ENCODE data around the gene DSC2. TPM values are rescaled to one million over a fixed set of nuclear protein-coding genes. Genes with fewer than 3 reads are reported as not detected.

The DSC2 gene
- total RNA-seq, 2 donors from 2014 or later: 58.4 to 72.4 TPM

- no peak overlapping the region for H3K27ac Mint-ChIP-seq
- Histone ChIP-seq H3K27me3 (ENCODE audit: control insufficient read depth, insufficient read depth, low read length, poor library complexity, severe bottlenecking) (no peaks in the 10 kb centered on the region), H3K27ac (ENCODE audit: low read depth, low read length) (no peak overlapping the region), H3K9ac (ENCODE audit: extremely low read depth, low read length, poor library complexity, severe bottlenecking) (no peak overlapping the region), H3K9me3 (ENCODE audit: control insufficient read depth, low read length) (no peaks in the 10 kb centered on the region), H3K4me1 (ENCODE audit: control insufficient read depth, insufficient read depth, low read length) (no peaks in the 10 kb centered on the region), H3K4me3 (ENCODE audit: low read length) (no peak overlapping the region), H3K36me3 (ENCODE audit: control insufficient read depth, insufficient read depth, low read length) (no peaks in the 10 kb centered on the region)
- TF ChIP-seq CTCF (conservative IDR thresholded peaks at IDR 0.05): no peak
- H3K27me3 Mint-ChIP-seq (ENCODE audit: insufficient read depth): no peaks in the 10 kb centered on the region
- no peak overlapping the region for H3K4me3 Mint-ChIP-seq
- WGBS, 2 experiments (ENCODE audit: insufficient coverage in 1 of 2, insufficient read length in 1 of 2): 86 to 92% methylated on average over 1 to 2 of the region's 2 CpGs
- DNase-seq: no peak
- H3K9me3 Mint-ChIP-seq: no peaks in the 10 kb centered on the region
- H3K4me1 Mint-ChIP-seq: no peaks in the 10 kb centered on the region
- H3K36me3 Mint-ChIP-seq (ENCODE audit: low read depth): no peaks in the 10 kb centered on the region
These were observed 18.4 kb upstream of the DSC2 start for GRCh38 chr18:31120594-31120993.

- H3K9me3 ChIP-seq (ENCODE audit: control insufficient read depth, low read length): no peaks in the 10 kb centered on the region
These were observed 14.8 kb upstream of the DSC2 start for GRCh38 chr18:31116853-31117595.

GRCh38 chr18:31112804-31113203 lies 10.6 kb upstream of the DSC2 start:
- no peak overlapping the region for H3K4me3 Mint-ChIP-seq
- peaks cover 3% of the 10 kb centered on the region for H3K4me1 ChIP-seq (ENCODE audit: control insufficient read depth, insufficient read depth, low read length)
- H3K27ac Mint-ChIP-seq: no peak overlapping the region
- H3K9me3 ChIP-seq (ENCODE audit: control insufficient read depth, low read length): no peaks in the 10 kb centered on the region
- no peak for TF ChIP-seq CTCF (conservative IDR thresholded peaks at IDR 0.05)
- H3K9me3 Mint-ChIP-seq: no peaks in the 10 kb centered on the region
- H3K4me1 Mint-ChIP-seq: peaks cover 5% of the 10 kb centered on the region
- H3K36me3 Mint-ChIP-seq (ENCODE audit: low read depth): no peaks in the 10 kb centered on the region
- no peak for DNase-seq
- H3K27me3 Mint-ChIP-seq (ENCODE audit: insufficient read depth): no peaks in the 10 kb centered on the region
- no peaks in the 10 kb centered on the region for H3K36me3 ChIP-seq (ENCODE audit: control insufficient read depth, insufficient read depth, low read length)
- H3K9ac ChIP-seq (ENCODE audit: extremely low read depth, low read length, poor library complexity, severe bottlenecking): no peak overlapping the region
- no peak overlapping the region for H3K27ac ChIP-seq (ENCODE audit: low read depth, low read length)
- no peak overlapping the region for H3K4me3 ChIP-seq (ENCODE audit: low read length)
- WGBS, 2 experiments (ENCODE audit: insufficient coverage in 1 of 2, insufficient read length in 1 of 2): 93 to 94% methylated on average over 2 of the region's 2 CpGs
- H3K27me3 ChIP-seq (ENCODE audit: control insufficient read depth, insufficient read depth, low read length, poor library complexity, severe bottlenecking): no peaks in the 10 kb centered on the region

More at GRCh38 chr18:31116853-31117595, 14.8 kb upstream of the DSC2 start:
- Mint-ChIP-seq H3K36me3 (ENCODE audit: low read depth) (no peaks in the 10 kb centered on the region), H3K4me3 (no peak overlapping the region), H3K27me3 (ENCODE audit: insufficient read depth) (no peaks in the 10 kb centered on the region), H3K4me1 (no peaks in the 10 kb centered on the region), H3K9me3 (no peaks in the 10 kb centered on the region), H3K27ac (no peak overlapping the region)
- no peaks in the 10 kb centered on the region for H3K36me3 ChIP-seq (ENCODE audit: control insufficient read depth, insufficient read depth, low read length)
- H3K9ac ChIP-seq (ENCODE audit: extremely low read depth, low read length, poor library complexity, severe bottlenecking): no peak overlapping the region
- TF ChIP-seq CTCF (conservative IDR thresholded peaks at IDR 0.05): no peak
- no peaks in the 10 kb centered on the region for H3K27me3 ChIP-seq (ENCODE audit: control insufficient read depth, insufficient read depth, low read length, poor library complexity, severe bottlenecking)
- DNase-seq: no peak
- no peak overlapping the region for H3K27ac ChIP-seq (ENCODE audit: low read depth, low read length)
- no peaks in the 10 kb centered on the region for H3K4me1 ChIP-seq (ENCODE audit: control insufficient read depth, insufficient read depth, low read length)
- H3K4me3 ChIP-seq (ENCODE audit: low read length): no peak overlapping the region
- 83 to 94% methylated on average over 2 of the region's 2 CpGs for WGBS, 2 experiments (ENCODE audit: insufficient coverage in 1 of 2, insufficient read length in 1 of 2)

All from endodermal cell (in vitro differentiated cells).